B cell (primary cell): ENCODE data around the gene AICDA.

Experiments
- CTCF ChIP-seq: fragments of 200-600 bp; IDR thresholded peaks from one replicate; pipeline ENCODE4 v1.8.0; 2022; ENCODE audit warnings: antibody characterized with exemption, mild to moderate bottlenecking
- EZH2 ChIP-seq: IDR thresholded peaks from 2 replicates; pipeline ENCODE4 v1.6.1; 2012; ENCODE audit warnings: borderline replicate concordance, low read depth, mild to moderate bottlenecking, moderate library complexity, low read length; ENCODE audit not compliant: insufficient read depth, poor library complexity, severe bottlenecking

- no peak for TF ChIP-seq EZH2
- TF ChIP-seq CTCF = no peak
Observed at GRCh38 chr12:8644345-8645248, 31.9 kb upstream of the AICDA start.
